IPS DF 6.9 (cell line): ENCODE measurements around the gene MSH2.
"Not testable (repeated sequence)": the region's sequence is repeated elsewhere in the genome, so short reads cannot be mapped to it uniquely, and the experiment has no call there.

Experiments used
- DNase-seq: peaks from one replicate; pipeline ENCODE4 v3.0.0-alpha.2; 2013; ENCODE audit warnings: low read depth, low spot score
- H3K27ac ChIP-seq: one replicate; pipeline ENCODE4 v1.5.1; 2013; ENCODE audit warnings: low read length, control low read depth
- H3K27me3 ChIP-seq: 2 replicates; pipeline ENCODE4 v1.6.1; 2013; ENCODE audit warnings: mild to moderate bottlenecking, low read length; ENCODE audit not compliant: control insufficient read depth, insufficient read depth
- H3K36me3 ChIP-seq: 2 replicates; pipeline ENCODE4 v1.6.1; 2013; ENCODE audit warnings: low read length; ENCODE audit not compliant: control insufficient read depth, insufficient read depth
- H3K4me1 ChIP-seq: 2 replicates; pipeline ENCODE4 v1.6.1; 2013; ENCODE audit warnings: low read length; ENCODE audit not compliant: control insufficient read depth, insufficient read depth
- H3K4me3 ChIP-seq: 2 replicates; pipeline ENCODE4 v1.5.1; 2013; ENCODE audit warnings: mild to moderate bottlenecking, low read length
- H3K9me3 ChIP-seq: 2 replicates; pipeline ENCODE4 v1.6.1; 2013; ENCODE audit warnings: low read length, inconsistent platforms; ENCODE audit not compliant: control insufficient read depth, insufficient read depth
- WGBS: extraction: QIAGEN DNeasy Blood & Tissue Kit; methylation state at CpG from one replicate; pipeline ENCODE4 v1.1.7; 2013; ENCODE audit warnings: mixed read lengths, missing lambda C conversion rate; ENCODE audit not compliant: insufficient read length, insufficient coverage; 5-methylcytosine and 5-hydroxymethylcytosine counted together

The MSH2 gene

DNA sequence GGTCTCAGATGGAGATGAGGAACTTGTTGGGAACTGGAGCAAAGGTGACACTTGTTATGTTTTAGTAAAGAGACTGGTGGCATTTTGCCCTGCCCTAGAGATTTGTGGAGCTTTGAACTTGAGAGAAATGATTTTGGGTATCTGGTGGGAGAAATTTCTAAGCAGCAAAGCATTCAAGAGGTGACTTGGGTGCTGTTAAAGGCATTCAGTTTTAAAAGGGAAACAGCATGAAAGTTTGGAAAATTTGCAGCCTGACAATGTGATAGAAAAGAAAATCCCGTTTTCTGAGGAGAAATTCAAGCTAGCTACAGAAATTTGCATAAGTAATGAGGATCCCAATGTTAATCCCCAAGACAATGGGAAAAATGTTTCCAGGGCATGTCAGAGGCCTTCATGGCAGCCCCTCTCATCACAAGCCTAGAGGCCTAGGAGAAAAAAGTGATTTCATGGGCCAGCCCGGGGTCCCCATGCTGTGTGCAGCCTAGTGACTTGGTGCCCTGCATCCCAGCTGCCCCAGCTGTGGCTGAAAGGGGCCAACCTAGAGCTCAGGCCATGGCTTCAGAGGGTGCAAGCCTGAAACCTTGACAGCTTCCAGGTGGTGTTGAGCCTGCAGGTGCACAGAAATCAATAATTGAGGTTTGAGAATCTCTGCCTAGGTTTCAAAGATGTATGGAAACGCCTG is 3.8 kb downstream of the MSH2 start:
- not testable (repeated sequence) for H3K27ac ChIP-seq, H3K27me3 ChIP-seq, H3K4me1 ChIP-seq, DNase-seq, H3K36me3 ChIP-seq, H3K4me3 ChIP-seq, H3K9me3 ChIP-seq
- no CpG with 5 or more reads among the region's 3 CpGs for WGBS

DNA sequence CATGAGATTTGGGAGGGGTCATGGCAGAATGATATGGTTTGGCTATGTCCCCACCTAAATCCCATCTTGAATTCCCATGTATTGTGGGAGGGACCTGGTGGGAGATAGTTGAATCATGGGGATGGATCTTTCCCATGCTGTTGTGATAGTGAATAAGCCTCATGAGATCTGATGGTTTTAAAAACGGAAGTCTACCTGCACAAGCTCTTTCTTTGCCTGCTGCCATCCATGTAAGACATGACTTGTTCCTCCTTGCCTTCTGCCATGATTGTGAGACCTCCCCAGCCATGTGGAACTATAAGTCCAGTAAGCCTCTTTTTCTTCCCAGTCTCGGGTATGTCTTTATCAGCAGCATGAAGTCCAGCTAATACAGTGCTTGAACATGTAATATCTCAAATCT is 5.0 kb downstream of the MSH2 start:
- not testable (repeated sequence) for H3K27me3 ChIP-seq, DNase-seq, H3K9me3 ChIP-seq, H3K4me1 ChIP-seq, H3K4me3 ChIP-seq, H3K27ac ChIP-seq, H3K36me3 ChIP-seq
- WGBS: no CpG with 5 or more reads among the region's 2 CpGs

DNA sequence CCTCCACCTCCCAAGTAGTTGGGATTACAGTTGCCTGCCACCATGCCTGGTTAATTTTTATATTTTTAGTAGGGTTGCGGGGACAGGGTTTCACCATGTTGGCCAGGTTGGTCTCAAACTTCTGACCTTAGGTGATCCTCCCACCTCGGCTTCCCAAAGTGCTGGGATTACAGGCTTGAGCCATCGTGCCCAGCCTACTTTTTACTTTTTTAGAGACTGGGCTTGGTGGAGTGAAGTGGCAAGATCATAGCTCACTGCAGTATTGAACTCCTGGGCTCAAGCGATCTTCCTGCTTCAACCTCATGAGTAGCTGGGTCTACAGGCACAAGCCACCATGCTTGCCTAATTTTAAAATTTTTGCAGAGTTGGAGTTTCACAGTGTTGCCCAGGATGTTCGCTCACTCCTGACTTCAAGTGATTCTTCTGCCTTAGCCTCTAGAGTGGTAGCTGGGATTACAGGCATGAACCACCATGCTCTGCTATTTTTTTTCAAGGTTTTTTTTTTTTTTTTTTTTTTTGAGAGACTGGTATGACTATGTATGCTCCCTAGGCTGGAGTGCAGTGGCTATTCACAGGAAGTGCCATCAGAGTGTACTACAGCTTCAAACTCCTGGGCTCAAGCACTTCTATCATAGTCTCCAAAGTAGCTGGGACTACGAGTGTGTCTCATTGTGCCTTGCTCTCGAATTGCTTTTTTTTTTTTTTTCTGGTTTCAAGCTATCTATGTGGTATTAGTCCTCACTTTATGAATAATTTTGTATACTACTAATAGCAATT is 11.9 kb downstream of the MSH2 start:
- Histone ChIP-seq H3K27me3 (no peaks in the 10 kb centered on the region), H3K4me1 (no peaks in the 10 kb centered on the region), H3K36me3 (peaks cover 28% of the 10 kb centered on the region), H3K4me3 (no peak overlapping the region), H3K27ac (no peak overlapping the region), H3K9me3 (no peaks in the 10 kb centered on the region)
- WGBS: no CpG with 5 or more reads among the region's 7 CpGs
- no peak for DNase-seq

GRCh38 chr2:47420214-47420613 is 17.3 kb downstream of the MSH2 start:
- Histone ChIP-seq H3K9me3 (no peaks in the 10 kb centered on the region), H3K27me3 (no peaks in the 10 kb centered on the region), H3K4me1 (no peaks in the 10 kb centered on the region), H3K27ac (no peak overlapping the region), H3K36me3 (peaks cover 18% of the 10 kb centered on the region), H3K4me3 (no peak overlapping the region)
- 100% methylated on average over 1 of the region's 2 CpGs for WGBS
- no peak for DNase-seq

DNA sequence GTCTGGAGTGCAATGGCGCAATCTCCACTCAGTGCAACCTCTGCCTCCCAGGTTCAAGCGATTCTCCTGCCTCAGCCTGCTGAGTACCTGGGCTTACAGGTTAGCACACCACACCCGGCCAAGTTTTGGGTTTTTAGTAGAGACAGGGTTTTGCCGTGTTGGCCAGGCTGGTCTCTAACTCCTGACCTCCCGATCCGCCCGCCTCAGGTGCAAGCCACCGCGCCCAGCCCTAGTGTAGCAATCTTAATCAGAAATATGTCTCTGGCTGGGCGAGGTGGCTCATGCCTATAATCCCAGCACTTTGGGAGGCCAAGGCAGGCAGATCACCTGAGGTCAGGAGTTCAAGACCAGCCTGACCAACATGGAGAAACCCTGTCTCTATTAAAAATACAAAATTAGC is 17.7 kb downstream of the MSH2 start:
- H3K9me3 ChIP-seq, H3K27me3 ChIP-seq, H3K27ac ChIP-seq, H3K4me3 ChIP-seq, DNase-seq, H3K4me1 ChIP-seq: not testable (repeated sequence)
- no CpG with 5 or more reads among the region's 10 CpGs for WGBS
- peaks cover 15% of the 10 kb centered on the region for H3K36me3 ChIP-seq

- Histone ChIP-seq H3K27me3 (no peaks in the 10 kb centered on the region), H3K4me1 (no peaks in the 10 kb centered on the region), H3K4me3 (no peak overlapping the region), H3K36me3 (peaks cover 11% of the 10 kb centered on the region), H3K27ac (no peak overlapping the region), H3K9me3 (no peaks in the 10 kb centered on the region)
- WGBS: no CpG with 5 or more reads among the region's 4 CpGs
- DNase-seq: no peak
These were observed 19.1 kb downstream of the MSH2 start for GRCh38 chr2:47422016-47422415.

- no peak overlapping the region for H3K27ac ChIP-seq
- DNase-seq: no peak
- WGBS: no CpG with 5 or more reads among the region's 2 CpGs
- no peak overlapping the region for H3K4me3 ChIP-seq
- no peaks in the 10 kb centered on the region for H3K4me1 ChIP-seq
- no peaks in the 10 kb centered on the region for H3K9me3 ChIP-seq
- H3K27me3 ChIP-seq: no peaks in the 10 kb centered on the region
- peaks cover 7% of the 10 kb centered on the region; the same call in 1 of the 2 replicates for H3K36me3 ChIP-seq
These were observed 19.6 kb downstream of the MSH2 start for GRCh38 chr2:47422560-47422959.

GRCh38 chr2:47426786-47427185 is 23.8 kb downstream of the MSH2 start:
- Histone ChIP-seq H3K4me3 (no peak overlapping the region), H3K27ac (no peak overlapping the region), H3K27me3 (no peaks in the 10 kb centered on the region), H3K9me3 (no peaks in the 10 kb centered on the region), H3K4me1 (no peaks in the 10 kb centered on the region), H3K36me3 (peaks cover 17% of the 10 kb centered on the region; the same call in 1 of the 2 replicates)
- DNase-seq: no peak
- WGBS: no CpG with 5 or more reads among the region's 4 CpGs

- Histone ChIP-seq H3K27ac (no peak overlapping the region), H3K4me1 (no peaks in the 10 kb centered on the region), H3K4me3 (no peak overlapping the region), H3K27me3 (no peaks in the 10 kb centered on the region), H3K36me3 (peaks cover 16% of the 10 kb centered on the region; the same call in 1 of the 2 replicates), H3K9me3 (no peaks in the 10 kb centered on the region)
- no peak for DNase-seq
- no CpG with 5 or more reads among the region's 6 CpGs for WGBS
These were observed 26.8 kb downstream of the MSH2 start for GRCh38 chr2:47429795-47430194.

GRCh38 chr2:47433006-47433405 is 30.1 kb downstream of the MSH2 start:
- not testable (repeated sequence) for H3K4me3 ChIP-seq, H3K9me3 ChIP-seq, H3K4me1 ChIP-seq, H3K27me3 ChIP-seq, DNase-seq, H3K27ac ChIP-seq
- H3K36me3 ChIP-seq: peaks cover 19% of the 10 kb centered on the region; the same call in 1 of the 2 replicates
- whole genome bisulfite sequencing: no CpG with 5 or more reads among the region's 32 CpGs
